OCI-LY7 (cell line): ENCODE results near the gene ABCG2. TPM values are rescaled to one million over a fixed set of nuclear protein-coding genes. Genes with fewer than 3 reads are reported as not detected.

Experiments used
- BruUV-seq: library from RNA; stranded (reverse); fragments of 400-500 nt; replicated peaks from 2 replicates; lab custom pipeline; 2021; lab: Mats Ljungman, UMichigan
- CTCF ChIA-PET: fragments of 300-600 bp; sonication (Branson Sonifier 250); formaldehyde crosslinking; loops from one replicate; lab custom pipeline; 2022; ENCODE audit warnings: antibody characterized with exemption; ENCODE audit not compliant: unreplicated experiment; lab: Charles Lee
- POLR2A ChIA-PET: fragments of 300-600 bp; sonication (Branson Sonifier 250); formaldehyde crosslinking; loops from one replicate; lab custom pipeline; 2022; ENCODE audit warnings: antibody characterized with exemption; lab: Charles Lee
- DNase-seq: peaks from one replicate; pipeline ENCODE4 v3.0.0-alpha.2; 2015; ENCODE audit warnings: low spot score
- H2AFZ ChIP-seq: fragments of 200-600 bp; sonication (generic), shearing (Covaris generic); 2 replicates; pipeline ENCODE4 v1.6.1; 2014; ENCODE audit warnings: mild to moderate bottlenecking, antibody characterized with exemption, low read length, moderate library complexity
- H3K27ac ChIP-seq: fragments of 200-600 bp; sonication (generic); 2 replicates; pipeline ENCODE4 v1.5.1; 2014; ENCODE audit warnings: mixed run types, low read depth, mild to moderate bottlenecking, moderate library complexity, low read length, inconsistent platforms; ENCODE audit not compliant: poor library complexity, severe bottlenecking
- H3K36me3 ChIP-seq: fragments of 200-600 bp; sonication (generic); 2 replicates; pipeline ENCODE4 v1.6.1; 2014; ENCODE audit warnings: mild to moderate bottlenecking, antibody characterized with exemption, low read length, moderate library complexity, mixed read lengths; ENCODE audit not compliant: insufficient read depth
- H3K4me1 ChIP-seq: fragments of 200-600 bp; sonication (generic); 2 replicates; pipeline ENCODE4 v1.5.1; 2014; ENCODE audit warnings: mild to moderate bottlenecking, low read length; ENCODE audit not compliant: insufficient read depth, poor library complexity, severe bottlenecking
- H3K4me2 ChIP-seq: fragments of 200-600 bp; sonication (generic); 2 replicates; pipeline ENCODE4 v1.6.1; 2014; ENCODE audit warnings: mild to moderate bottlenecking, low read length
- H3K4me3 ChIP-seq: fragments of 200-600 bp; sonication (generic); 2 replicates; pipeline ENCODE4 v1.5.1; 2014; ENCODE audit warnings: mild to moderate bottlenecking, low read depth, low read length; ENCODE audit not compliant: poor library complexity, severe bottlenecking
- H3K79me2 ChIP-seq: fragments of 200-600 bp; sonication (generic); 2 replicates; pipeline ENCODE4 v1.6.1; 2016; ENCODE audit warnings: low read depth, mild to moderate bottlenecking, low read length, moderate library complexity, mixed read lengths; ENCODE audit not compliant: insufficient read depth
- H3K9me2 ChIP-seq: fragments of 200-600 bp; sonication (generic); 2 replicates; pipeline ENCODE4 v1.6.1; 2016; ENCODE audit warnings: mild to moderate bottlenecking, low read length, mixed read lengths; ENCODE audit not compliant: insufficient read depth
- H3K9me3 ChIP-seq: fragments of 200-600 bp; sonication (generic); 2 replicates; pipeline ENCODE4 v1.6.1; 2014; ENCODE audit warnings: mild to moderate bottlenecking, mixed run types, low read length, mixed read lengths
- H4K20me1 ChIP-seq: fragments of 200-600 bp; sonication (generic); 2 replicates; pipeline ENCODE4 v1.6.1; 2014; ENCODE audit warnings: mild to moderate bottlenecking, antibody characterized with exemption, low read length, moderate library complexity, mixed read lengths; ENCODE audit not compliant: insufficient read depth
- CTCF ChIP-seq: fragments of 200-600 bp; sonication (generic); conservative IDR thresholded peaks from 2 replicates; pipeline ENCODE4 v1.5.1; 2014; ENCODE audit warnings: mild to moderate bottlenecking, antibody characterized with exemption, low read length, moderate library complexity, mixed read lengths
- EZH2phosphoT487 ChIP-seq: fragments of 200-600 bp; sonication (generic); IDR thresholded peaks from 2 replicates; pipeline ENCODE4 v1.6.1; 2018; ENCODE audit warnings: low read depth, borderline replicate concordance, mild to moderate bottlenecking, mixed run types, antibody characterized with exemption, low read length, moderate library complexity, mixed read lengths
- intact Hi-C: fragments of 100-400 bp; cut with micrococcal nuclease; formaldehyde crosslinking; loops from one replicate; pipeline ENCODE4 v1.10.0; 2022; ENCODE audit not compliant: unreplicated experiment
- total RNA-seq, 2 experiments: library from RNA; depleted of rRNA in 1 of 2; stranded (reverse); fragments of >200 nt in 1 of 2; shearing (Covaris generic) in 1 of 2; gene quantifications; 2 replicates each; pipeline ENCODE4 v1.2.3, GENCODE V29; 2014 to 2022

Gene ABCG2
- total RNA-seq, 2 experiments from 2014 or later, result not detected

- H2AFZ ChIP-seq, result no peak overlapping the region
Observed at GRCh38 chr4:88135356-88135663, 23.1 kb downstream of the ABCG2 start.

GRCh38 chr4:88134536-88135355 lies 23.7 kb downstream of the ABCG2 start:
- Histone ChIP-seq H3K4me3 (no peak overlapping the region), H3K36me3 (no peaks in the 10 kb centered on the region), H4K20me1 (no peaks in the 10 kb centered on the region), H3K27ac (no peak overlapping the region), H2AFZ (no peak overlapping the region), H3K79me2 (no peaks in the 10 kb centered on the region), H3K9me2 (no peaks in the 10 kb centered on the region), H3K4me2 (no peak overlapping the region), H3K9me3 (no peaks in the 10 kb centered on the region), H3K4me1 (no peaks in the 10 kb centered on the region)
- BruUV-seq, result no TSS peak
- intact Hi-C loops, result no loop called here
- ChIA-PET CTCF (no interaction called here), POLR2A (interaction anchor here (0.6 kb wide), 2 partner anchors 12 to 755 kb away, joined by 3 to 5 read pairs; no protein-coding TSS in a partner anchor)
- DNase-seq, result no peak
- TF ChIP-seq CTCF, result no peak
- no peak for TF ChIP-seq EZH2phosphoT487

More at GRCh38 chr4:88135356-88135663, 23.1 kb downstream of the ABCG2 start:
- Histone ChIP-seq H3K4me3 (no peak overlapping the region), H3K4me2 (no peak overlapping the region), H3K4me1 (no peaks in the 10 kb centered on the region), H3K9me2 (no peaks in the 10 kb centered on the region), H3K79me2 (no peaks in the 10 kb centered on the region), H3K36me3 (no peaks in the 10 kb centered on the region), H3K9me3 (no peaks in the 10 kb centered on the region), H4K20me1 (no peaks in the 10 kb centered on the region), H3K27ac (no peak overlapping the region)
- no peak for DNase-seq
- intact Hi-C loops, result no loop called here
- BruUV-seq, result no TSS peak
- CTCF ChIA-PET, result no interaction called here
- POLR2A ChIA-PET, result no interaction called here
- TF ChIP-seq EZH2phosphoT487 (no peak), CTCF (no peak)

GRCh38 chr4:88134111-88134510 lies 24.3 kb downstream of the ABCG2 start:
- CTCF ChIA-PET, result no interaction called here
- intact Hi-C loops, result no loop called here

More at GRCh38 chr4:88134111-88134510, 24.3 kb downstream of the ABCG2 start:
- H3K4me2 ChIP-seq, result no peak overlapping the region
- BruUV-seq, result no TSS peak
- no peaks in the 10 kb centered on the region for H3K79me2 ChIP-seq
- no peak overlapping the region for H3K4me3 ChIP-seq
- POLR2A ChIA-PET, result interaction anchor here (0.6 kb wide), 1 partner anchor 754 kb away, joined by 5 read pairs; no protein-coding TSS in a partner anchor
- no peaks in the 10 kb centered on the region for H4K20me1 ChIP-seq
- no peaks in the 10 kb centered on the region for H3K4me1 ChIP-seq
- no peak for DNase-seq
- no peak overlapping the region for H3K27ac ChIP-seq
- no peaks in the 10 kb centered on the region for H3K36me3 ChIP-seq
- H3K9me2 ChIP-seq, result no peaks in the 10 kb centered on the region
- no peaks in the 10 kb centered on the region for H3K9me3 ChIP-seq
- no peak overlapping the region for H2AFZ ChIP-seq
- TF ChIP-seq EZH2phosphoT487 (no peak), CTCF (no peak)
